Ovary (tissue), 9 donors: ENCODE measurements around the gene PLEKHA5. TPM values are rescaled to one million over a fixed set of nuclear protein-coding genes. Genes with fewer than 3 reads are reported as not detected.

Experiments
- DNase-seq, 5 donors: peaks; one replicate each; pipeline ENCODE4 v3.0.0-alpha.2; 2019 to 2020
- H3K27ac ChIP-seq, 2 donors: fragments of 200-600 bp; one replicate each; pipeline versions ENCODE4 v1.5.1 to v1.8.0; 2019 to 2022
- H3K27me3 ChIP-seq: fragments of 200-600 bp; one replicate; pipeline ENCODE4 v1.8.0; 2022
- H3K36me3 ChIP-seq: fragments of 200-600 bp; sonication (generic); one replicate; pipeline ENCODE4 v1.5.1; 2019
- H3K4me1 ChIP-seq: one replicate; pipeline ENCODE4 v1.8.1; 2013; ENCODE audit warnings: mild to moderate bottlenecking, moderate library complexity; ENCODE audit not compliant: insufficient read depth
- H3K4me3 ChIP-seq: fragments of 200-600 bp; sonication (generic); one replicate; pipeline ENCODE4 v1.5.1; 2017
- H3K9me3 ChIP-seq, 2 donors: fragments of 200-600 bp in 1 of 2; sonication (generic) in 1 of 2; one replicate each; pipeline versions ENCODE4 v1.5.1 to v1.8.1; 2013 to 2019; ENCODE audit warnings: mild to moderate bottlenecking in 1 of 2, moderate library complexity in 1 of 2
- CTCF ChIP-seq, 3 donors: fragments of 450-650 bp in 2 of 3; fragments of 200-600 bp in 1 of 3; IDR thresholded peaks; one replicate each; pipeline versions ENCODE4 v1.5.1 to v1.8.0; 2016 to 2022; ENCODE audit warnings: antibody characterized with exemption in 3 of 3, mild to moderate bottlenecking in 1 of 3
- EP300 ChIP-seq: sonication (generic); formaldehyde crosslinking; IDR thresholded peaks from one replicate; pipeline ENCODE4 v1.6.1; 2017; ENCODE audit warnings: antibody characterized with exemption
- POLR2A ChIP-seq: fragments of 450-650 bp; IDR thresholded peaks from one replicate; pipeline ENCODE4 v1.6.1; 2017; ENCODE audit warnings: antibody characterized with exemption, mild to moderate bottlenecking, moderate library complexity
- WGBS, 3 donors: extraction: QIAGEN DNeasy Blood & Tissue Kit in 1 of 3; methylation state at CpG; one replicate each; pipeline versions ENCODE4 v1.1.5 to v1.1.7; 2013 to 2017; 5-methylcytosine and 5-hydroxymethylcytosine counted together
- intact Hi-C, 4 donors: fragments of 100-400 bp; cut with DNase I; formaldehyde crosslinking; loops; one replicate each; pipeline versions ENCODE4 v1.11.0 to v1.15.1; 2022 to 2023
- polyA plus RNA-seq, 2 donors: library from polyadenylated mRNA; stranded (reverse); fragments of 200-250 nt in 1 of 2; fragments of 350-450 nt in 1 of 2; fragmentation: Illumina TruSeq in 1 of 2; extraction: RNeasy Lipid Tissue Mini Kit (QIAGEN cat#74804) in 1 of 2; gene quantifications; one replicate each; pipeline ENCODE4 v1.2.3, GENCODE V29; 2013 to 2014
- total RNA-seq, 7 donors: library from RNA; depleted of rRNA in 2 of 7; stranded (reverse); fragments of >200 nt in 2 of 7; fragmentation: NEBNext Ultra II Directional in 3 of 7; extraction: Animal tissue kit (Norgen Biotek cat#: 25700) in 3 of 7; gene quantifications; one replicate each; pipeline versions ENCODE4 v1.1.0 to v1.2.4, GENCODE V29; 2016 to 2023
- donor health status: DM: no; HTN: no; CAD: no; lungs with moderate emphysema.
- donor health status: DM: no; HTN: no; CAD: no.
- donor health status: Bipolar disorder and iron deficiency.
- donor health status: DM: yes; HTN: yes; CAD: no.
- donor health status: DM: no; HTN: no; CAD: no.
- donor health status: DM: yes; HTN: yes; CAD: no.

PLEKHA5 gene
- total and polyA plus RNA-seq, 9 donors, result 32.2 to 65.6 (median 45.7) TPM

DNA sequence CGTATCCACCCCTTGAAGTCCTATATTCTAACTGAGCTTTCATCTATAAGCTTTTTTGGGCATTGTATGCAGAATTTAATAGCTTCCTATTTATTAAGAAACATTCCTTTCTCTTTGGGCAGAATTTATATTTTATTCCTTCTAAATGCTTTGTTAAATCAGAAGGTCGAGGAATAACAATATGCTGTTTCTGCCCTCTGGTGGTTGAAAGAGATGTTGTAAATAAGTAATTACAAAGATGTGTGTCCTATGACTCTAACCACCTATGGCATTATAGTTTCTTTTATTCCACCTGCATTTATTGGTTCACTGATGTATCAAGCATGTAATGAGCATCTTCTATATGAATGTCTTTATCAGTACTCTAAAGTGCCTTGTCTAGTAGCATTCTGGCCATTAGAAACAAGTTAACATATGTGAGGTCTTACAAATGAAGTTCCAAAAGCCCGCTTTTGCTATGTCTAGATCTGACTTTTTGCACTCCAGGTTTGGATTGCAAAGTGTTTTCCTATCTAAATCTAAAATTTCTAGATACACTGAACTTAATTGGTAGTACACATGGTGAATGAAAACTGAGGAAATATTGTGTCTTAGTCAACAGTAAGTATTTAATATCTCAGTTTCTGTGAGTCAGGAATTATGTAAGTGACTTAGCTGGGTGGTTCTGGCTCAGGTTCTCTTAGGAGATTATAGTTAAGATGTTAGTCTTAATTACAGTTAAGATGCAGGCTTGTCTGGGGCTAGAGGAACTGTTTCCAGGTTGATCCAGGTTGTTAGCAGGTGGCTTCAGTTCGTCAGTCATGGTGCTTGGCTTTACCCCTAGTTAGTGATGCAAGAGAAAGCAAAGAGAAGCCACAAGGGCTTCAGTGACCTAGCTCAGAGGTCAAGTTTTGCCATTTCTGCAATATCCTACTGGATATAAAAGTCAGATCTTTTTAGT is 57.5 kb downstream of the PLEKHA5 start:
- intact Hi-C loops, result loop anchor here in 2 of 4 donors (10.0 kb wide), 2 partner anchors 932 to 942 kb away; no protein-coding TSS in a partner anchor
- no peaks in the 10 kb centered on the region for H3K27me3 ChIP-seq
- H3K4me3 ChIP-seq, result no peak overlapping the region
- H3K36me3 ChIP-seq, result no peaks in the 10 kb centered on the region
- peaks cover 8% of the 10 kb centered on the region for H3K4me1 ChIP-seq
- no peak for DNase-seq
- WGBS, 3 donors, result 61 to 65% (median 65%) methylated on average over 4 of the region's 4 CpGs
- no peaks in the 10 kb centered on the region for H3K9me3 ChIP-seq
- no peak overlapping the region for H3K27ac ChIP-seq
- TF ChIP-seq POLR2A (no peak), CTCF (IDR thresholded peaks at IDR 0.05) (peak; percentile 36 to 69 (median 55)), EP300 (no peak)

GRCh38 chr12:19189522-19189921 is 60.0 kb downstream of the PLEKHA5 start:
- H3K36me3 ChIP-seq, result no peaks in the 10 kb centered on the region
- no peaks in the 10 kb centered on the region for H3K9me3 ChIP-seq
- DNase-seq, result no peak
- H3K4me1 ChIP-seq, result peaks cover 15% of the 10 kb centered on the region
- TF ChIP-seq EP300 (no peak), CTCF (IDR thresholded peaks at IDR 0.05) (no peak), POLR2A (no peak)
- intact Hi-C loops, result loop anchor here in 2 of 4 donors (10.0 kb wide), 2 partner anchors 935 to 945 kb away; no protein-coding TSS in a partner anchor
- H3K27ac ChIP-seq, result no peak overlapping the region
- H3K27me3 ChIP-seq, result no peaks in the 10 kb centered on the region
- WGBS, 3 donors, result 15 to 45% (median 33%) methylated on average over 1 of the region's 1 CpG
- H3K4me3 ChIP-seq, result no peak overlapping the region

- 17 to 28% (median 22%) methylated on average over 2 of the region's 2 CpGs for WGBS, 3 donors
- Histone ChIP-seq H3K27ac (peak overlapping the region in 1 of 2 donors; percentile 24), H3K4me3 (no peak overlapping the region), H3K4me1 (peaks cover 15% of the 10 kb centered on the region), H3K27me3 (no peaks in the 10 kb centered on the region), H3K36me3 (no peaks in the 10 kb centered on the region), H3K9me3 (no peaks in the 10 kb centered on the region)
- TF ChIP-seq CTCF (IDR thresholded peaks at IDR 0.05) (no peak), EP300 (no peak), POLR2A (no peak)
- DNase-seq, result no peak
- intact Hi-C loops, result no loop called here
Measured at GRCh38 chr12:19190292-19191031, 60.9 kb downstream of the PLEKHA5 start.

DNA sequence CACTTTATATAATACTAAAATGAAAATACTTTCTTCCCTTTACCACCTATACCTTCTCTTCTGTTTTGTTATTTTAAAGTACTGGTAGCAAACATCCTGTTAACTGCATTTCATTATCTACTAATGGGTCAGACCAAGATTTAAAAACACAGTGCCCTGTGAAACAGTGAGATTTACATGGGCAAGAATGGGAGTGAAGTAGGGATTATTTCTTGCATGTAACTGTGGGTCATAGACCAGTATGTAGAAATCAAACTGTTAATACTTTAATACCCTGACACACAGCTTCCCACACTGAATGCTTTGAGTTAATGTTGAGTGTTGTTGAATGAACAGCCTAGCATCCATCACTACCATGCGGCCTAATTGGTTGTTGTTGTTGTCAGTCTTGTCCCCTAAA is 61.6 kb downstream of the PLEKHA5 start:
- Histone ChIP-seq H3K9me3 (no peaks in the 10 kb centered on the region), H3K4me1 (peaks cover 15% of the 10 kb centered on the region), H3K4me3 (no peak overlapping the region), H3K27me3 (no peaks in the 10 kb centered on the region), H3K27ac (peak overlapping the region in 1 of 2 donors; percentile 8), H3K36me3 (no peaks in the 10 kb centered on the region)
- WGBS, 3 donors, result 41 to 83% (median 63%) methylated on average over 1 of the region's 1 CpG
- DNase-seq, result no peak
- TF ChIP-seq CTCF (IDR thresholded peaks at IDR 0.05) (no peak), POLR2A (no peak), EP300 (no peak)
- intact Hi-C loops, result no loop called here
